ENCODE data around the gene WAC.

The WAC gene

GRCh38 chr10:28533571-28534304, 820 bp downstream of the WAC start:
- DNase-seq, result peak; percentile 71

GRCh38 chr10:28535846-28536245, 2.9 kb downstream of the WAC start:
- DNase-seq, result no peak

GRCh38 chr10:28538595-28538994, 5.7 kb downstream of the WAC start:
- no peak for DNase-seq

- no peak for DNase-seq
Measured at GRCh38 chr10:28540145-28540544, 7.2 kb downstream of the WAC start.

GRCh38 chr10:28541717-28542365, 8.9 kb downstream of the WAC start:
- DNase-seq, result no peak

GRCh38 chr10:28542728-28543127, 9.8 kb downstream of the WAC start:
- no peak for DNase-seq

- DNase-seq, result no peak
Measured at GRCh38 chr10:28544058-28544457, 11.1 kb downstream of the WAC start.

GRCh38 chr10:28545967-28546644, 13.2 kb downstream of the WAC start:
- no peak for DNase-seq

GRCh38 chr10:28548781-28549498, 16.0 kb downstream of the WAC start:
- no peak for DNase-seq

GRCh38 chr10:28551086-28551485, 18.2 kb downstream of the WAC start:
- no peak for DNase-seq

GRCh38 chr10:28552775-28553174, 19.9 kb downstream of the WAC start:
- DNase-seq, result no peak

GRCh38 chr10:28554009-28554408, 21.1 kb downstream of the WAC start:
- DNase-seq, result no peak

GRCh38 chr10:28554952-28555351, 22.0 kb downstream of the WAC start:
- no peak for DNase-seq

GRCh38 chr10:28555358-28555757, 22.4 kb downstream of the WAC start:
- DNase-seq, result no peak

- no peak for DNase-seq
Measured at GRCh38 chr10:28556142-28556541, 23.2 kb downstream of the WAC start.

GRCh38 chr10:28558186-28558585, 25.3 kb downstream of the WAC start:
- no peak for DNase-seq

GRCh38 chr10:28558923-28559508, 26.1 kb downstream of the WAC start:
- DNase-seq, result no peak

- DNase-seq, result no peak
Measured at GRCh38 chr10:28559618-28560017, 26.7 kb downstream of the WAC start.

- DNase-seq, result no peak
Measured at GRCh38 chr10:28560617-28561016, 27.7 kb downstream of the WAC start.

- no peak for DNase-seq
Measured at GRCh38 chr10:28561531-28561930, 28.6 kb downstream of the WAC start.

- DNase-seq, result no peak
Measured at GRCh38 chr10:28564905-28565304, 32.0 kb downstream of the WAC start.

- DNase-seq, result no peak
Measured at GRCh38 chr10:28566458-28567015, 33.6 kb downstream of the WAC start.
